Measurements from ENCODE around the gene TOPBP1.

Gene TOPBP1

DNA sequence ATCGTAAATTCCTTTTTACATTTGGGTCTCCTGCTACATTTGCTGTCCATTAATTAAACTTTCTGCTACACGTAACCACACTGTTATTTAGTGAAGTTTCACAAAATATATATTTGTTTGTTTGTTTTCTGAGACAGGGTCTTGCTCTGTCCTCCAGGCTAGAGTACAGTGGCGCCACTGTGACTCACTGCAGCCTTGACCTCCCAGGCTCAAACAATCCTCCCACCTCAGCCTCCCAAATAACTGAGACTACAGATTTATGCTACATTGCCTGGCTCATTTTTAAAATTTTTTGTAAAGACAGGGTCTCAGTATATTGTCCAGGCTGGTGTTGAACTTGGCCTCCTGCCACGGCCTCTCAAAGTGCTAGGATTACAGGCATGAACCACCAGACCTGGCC lies 20.5 kb downstream of the TOPBP1 start:
- TF ChIP-seq, protein P1, sequence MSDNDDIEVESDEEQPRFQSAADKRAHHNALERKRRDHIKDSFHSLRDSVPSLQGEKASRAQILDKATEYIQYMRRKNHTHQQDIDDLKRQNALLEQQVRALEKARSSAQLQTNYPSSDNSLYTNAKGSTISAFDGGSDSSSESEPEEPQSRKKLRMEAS (IDR thresholded peaks at IDR 0.05; ENCODE audit: low read depth, low read length), result no peak
- TF ChIP-seq MYC (IDR thresholded peaks at IDR 0.05; ENCODE audit: low read depth, low read length) (no peak), POLR2A (IDR thresholded peaks at IDR 0.05; ENCODE audit: extremely low read depth, insufficient read length) (no peak)
- TF ChIP-seq, protein P2, sequence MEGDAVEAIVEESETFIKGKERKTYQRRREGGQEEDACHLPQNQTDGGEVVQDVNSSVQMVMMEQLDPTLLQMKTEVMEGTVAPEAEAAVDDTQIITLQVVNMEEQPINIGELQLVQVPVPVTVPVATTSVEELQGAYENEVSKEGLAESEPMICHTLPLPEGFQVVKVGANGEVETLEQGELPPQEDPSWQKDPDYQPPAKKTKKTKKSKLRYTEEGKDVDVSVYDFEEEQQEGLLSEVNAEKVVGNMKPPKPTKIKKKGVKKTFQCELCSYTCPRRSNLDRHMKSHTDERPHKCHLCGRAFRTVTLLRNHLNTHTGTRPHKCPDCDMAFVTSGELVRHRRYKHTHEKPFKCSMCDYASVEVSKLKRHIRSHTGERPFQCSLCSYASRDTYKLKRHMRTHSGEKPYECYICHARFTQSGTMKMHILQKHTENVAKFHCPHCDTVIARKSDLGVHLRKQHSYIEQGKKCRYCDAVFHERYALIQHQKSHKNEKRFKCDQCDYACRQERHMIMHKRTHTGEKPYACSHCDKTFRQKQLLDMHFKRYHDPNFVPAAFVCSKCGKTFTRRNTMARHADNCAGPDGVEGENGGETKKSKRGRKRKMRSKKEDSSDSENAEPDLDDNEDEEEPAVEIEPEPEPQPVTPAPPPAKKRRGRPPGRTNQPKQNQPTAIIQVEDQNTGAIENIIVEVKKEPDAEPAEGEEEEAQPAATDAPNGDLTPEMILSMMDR (IDR thresholded peaks at IDR 0.05; ENCODE audit: low read depth, low read length), result no peak
- DNase-seq (ENCODE audit: low read depth), result no peak
- H3K4me3 ChIP-seq (ENCODE audit: low read depth, low read length), result no peak overlapping the region

DNA sequence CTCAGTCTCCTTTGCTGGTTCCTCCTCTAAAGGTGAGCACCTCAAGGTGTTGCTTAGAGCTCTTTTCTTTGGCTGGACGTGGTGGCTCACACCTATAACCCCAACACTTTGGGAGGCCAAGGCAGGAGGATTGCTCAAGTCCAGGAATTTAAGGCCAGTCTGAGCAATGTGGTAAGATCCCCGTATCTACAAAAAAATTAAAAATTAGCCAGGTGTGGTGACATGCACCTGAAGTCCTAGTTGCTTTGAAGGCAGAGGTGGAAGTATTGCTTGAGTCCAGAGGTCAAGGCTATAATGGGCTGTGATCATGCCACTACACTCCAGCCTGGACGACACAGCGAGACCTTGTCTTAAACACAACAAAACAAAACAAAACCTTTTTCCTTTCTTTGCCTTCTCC lies 28.3 kb downstream of the TOPBP1 start:
- TF ChIP-seq POLR2A (IDR thresholded peaks at IDR 0.05; ENCODE audit: extremely low read depth, insufficient read length) (no peak), MYC (IDR thresholded peaks at IDR 0.05; ENCODE audit: low read depth, low read length) (no peak)
- TF ChIP-seq, protein P1 (IDR thresholded peaks at IDR 0.05; ENCODE audit: low read depth, low read length), result no peak
- TF ChIP-seq, protein P2 (IDR thresholded peaks at IDR 0.05; ENCODE audit: low read depth, low read length), result no peak
- no peak for DNase-seq (ENCODE audit: low read depth)
- H3K4me3 ChIP-seq (ENCODE audit: low read depth, low read length), result no peak overlapping the region

DNA sequence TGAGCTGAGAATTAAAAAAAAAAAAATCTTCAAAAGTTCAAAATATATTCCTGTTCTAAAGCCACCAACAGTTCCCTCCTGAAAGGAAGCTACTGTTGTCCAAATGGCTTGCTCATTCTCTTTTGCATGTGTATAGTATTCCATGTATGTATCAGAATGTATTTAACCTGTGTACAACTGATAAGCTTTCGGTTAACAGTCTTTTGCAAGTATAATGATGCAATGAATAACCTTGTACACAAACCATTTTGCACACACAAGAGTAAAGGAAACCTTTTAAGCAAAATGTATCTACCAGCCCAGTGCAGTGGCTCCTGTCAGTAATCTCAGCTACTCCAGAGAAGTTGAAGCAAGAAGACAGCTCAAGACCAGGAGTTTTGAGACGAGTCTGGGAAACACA lies 32.6 kb downstream of the TOPBP1 start:
- TF ChIP-seq, protein P2 (IDR thresholded peaks at IDR 0.05; ENCODE audit: low read depth, low read length), result no peak
- TF ChIP-seq POLR2A (IDR thresholded peaks at IDR 0.05; ENCODE audit: extremely low read depth, insufficient read length) (no peak), MYC (IDR thresholded peaks at IDR 0.05; ENCODE audit: low read depth, low read length) (no peak)
- TF ChIP-seq, protein P1 (IDR thresholded peaks at IDR 0.05; ENCODE audit: low read depth, low read length), result no peak
- H3K4me3 ChIP-seq (ENCODE audit: low read depth, low read length), result no peak overlapping the region
- DNase-seq (ENCODE audit: low read depth), result no peak

DNA sequence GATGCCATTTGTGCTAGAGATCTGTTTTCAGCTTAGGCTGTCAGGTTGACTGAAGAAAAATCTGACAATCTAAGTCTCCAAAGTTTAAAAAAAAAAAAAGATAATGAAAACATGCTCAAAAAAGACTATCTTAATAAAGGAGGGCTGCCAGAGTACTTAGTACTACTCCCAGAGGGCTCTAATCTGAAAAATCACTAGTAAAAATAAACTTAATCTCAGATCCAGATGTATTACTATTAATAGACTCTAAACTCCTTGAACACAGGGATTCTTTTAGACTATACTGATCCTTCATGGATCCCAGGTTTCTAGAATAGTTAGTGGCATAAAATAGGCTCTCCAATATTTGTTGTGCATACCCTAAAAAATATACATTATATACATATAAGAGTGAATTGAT lies 34.0 kb downstream of the TOPBP1 start:
- DNase-seq (ENCODE audit: low read depth), result no peak
- TF ChIP-seq, protein P1 (IDR thresholded peaks at IDR 0.05; ENCODE audit: low read depth, low read length), result no peak
- no peak for TF ChIP-seq MYC (IDR thresholded peaks at IDR 0.05; ENCODE audit: low read depth, low read length)
- TF ChIP-seq, protein P2 (IDR thresholded peaks at IDR 0.05; ENCODE audit: low read depth, low read length), result no peak
- no peak for TF ChIP-seq POLR2A (IDR thresholded peaks at IDR 0.05; ENCODE audit: extremely low read depth, insufficient read length)
- H3K4me3 ChIP-seq (ENCODE audit: low read depth, low read length), result no peak overlapping the region

DNA sequence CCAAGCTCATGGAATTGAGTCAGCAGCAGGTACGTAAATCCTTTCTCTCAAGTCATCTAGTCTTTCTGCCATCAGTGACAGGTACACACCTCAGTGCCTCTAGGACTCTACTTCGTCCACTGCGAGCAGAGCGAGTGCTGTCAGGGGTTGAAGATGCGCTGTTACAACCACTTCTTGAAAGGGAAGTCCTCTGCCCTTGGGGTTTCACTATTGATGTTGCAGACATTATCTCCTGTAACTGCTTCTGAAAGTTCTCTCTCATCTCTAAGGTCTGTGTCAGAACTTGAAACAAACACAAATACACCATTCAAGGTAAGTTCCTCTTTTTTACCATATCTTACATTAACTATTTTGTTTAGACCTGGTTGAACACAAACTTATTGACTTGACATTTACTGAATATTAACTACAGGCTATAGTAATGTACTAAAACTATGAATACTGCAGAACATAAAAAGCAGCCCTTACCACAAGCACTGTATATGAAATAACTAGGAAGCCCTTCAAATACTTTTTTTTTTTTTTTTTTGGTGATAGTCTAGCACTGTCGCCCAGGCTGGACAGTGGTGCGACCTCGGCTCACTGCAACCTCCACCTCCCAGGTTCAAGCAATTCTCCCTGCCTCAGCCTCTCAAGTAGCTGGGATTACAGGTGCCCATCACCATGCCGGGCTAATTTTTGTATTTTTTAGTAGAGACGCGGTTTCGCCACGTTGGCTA lies 41.5 kb downstream of the TOPBP1 start:
- H3K4me3 ChIP-seq (ENCODE audit: low read depth, low read length), result no peak overlapping the region
- no peak for DNase-seq (ENCODE audit: low read depth)
- TF ChIP-seq, protein P2 (IDR thresholded peaks at IDR 0.05; ENCODE audit: low read depth, low read length), result no peak
- TF ChIP-seq, protein P1 (IDR thresholded peaks at IDR 0.05; ENCODE audit: low read depth, low read length), result no peak
- no peak for TF ChIP-seq MYC (IDR thresholded peaks at IDR 0.05; ENCODE audit: low read depth, low read length)
- no peak for TF ChIP-seq POLR2A (IDR thresholded peaks at IDR 0.05; ENCODE audit: extremely low read depth, insufficient read length)

Data from NB4 (cell line).